ENCODE results near the gene TMEM220.

Gene TMEM220

DNA sequence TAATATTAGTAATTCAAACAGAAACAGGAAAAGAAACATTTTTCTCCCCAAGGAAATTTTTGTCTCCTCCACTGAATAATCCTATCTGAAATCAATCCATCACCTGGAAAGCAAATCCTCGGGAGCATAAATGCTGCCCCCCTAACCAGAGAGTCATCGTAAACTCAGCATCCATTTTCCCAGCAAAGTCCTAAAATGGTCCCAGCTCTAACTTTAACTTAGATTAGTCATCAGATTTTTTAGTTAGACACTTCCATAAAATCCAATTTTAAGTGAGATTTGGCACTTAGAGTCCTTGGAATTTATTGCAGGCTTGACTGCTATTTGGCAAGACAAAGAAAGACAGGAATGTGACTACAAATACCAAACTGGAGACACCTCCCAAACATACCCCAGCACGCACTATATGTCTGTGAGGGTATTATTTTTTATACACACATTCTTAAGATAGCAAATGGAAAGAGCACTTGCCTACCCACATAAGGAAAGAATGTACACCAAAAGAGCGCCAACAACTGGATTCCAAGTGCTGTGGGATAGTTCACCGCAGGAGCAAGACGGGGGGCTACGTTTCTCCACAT, 47.9 kb downstream of the TMEM220 start:
- no peak overlapping the region for H3K4me3 ChIP-seq (ENCODE audit: low read depth in 1 of 5, low read length in 5 of 5)
- H3K27ac ChIP-seq (ENCODE audit: low read depth, low read length) = peak overlapping the region; percentile 11
- peaks cover 24 to 71% (median 39%) of the 10 kb centered on the region in 5 donors for H3K36me3 ChIP-seq (ENCODE audit: control insufficient read depth in 5 of 5, insufficient read depth in 5 of 5, low read length in 5 of 5)
- H3K4me1 ChIP-seq (ENCODE audit: control insufficient read depth in 5 of 5, insufficient read depth in 5 of 5, low read length in 5 of 5) = peaks cover 0 to 24% (median 13%) of the 10 kb centered on the region in 5 donors
- no peak overlapping the region for H3K9ac ChIP-seq (ENCODE audit: low read length in 5 of 5)
- no peaks in the 10 kb centered on the region for H3K9me3 ChIP-seq (ENCODE audit: control insufficient read depth in 5 of 5, low read length in 5 of 5)
- H3K27me3 ChIP-seq (ENCODE audit: control insufficient read depth in 5 of 5, insufficient read depth in 4 of 5, low read length in 5 of 5) = no peaks in the 10 kb centered on the region

DNA sequence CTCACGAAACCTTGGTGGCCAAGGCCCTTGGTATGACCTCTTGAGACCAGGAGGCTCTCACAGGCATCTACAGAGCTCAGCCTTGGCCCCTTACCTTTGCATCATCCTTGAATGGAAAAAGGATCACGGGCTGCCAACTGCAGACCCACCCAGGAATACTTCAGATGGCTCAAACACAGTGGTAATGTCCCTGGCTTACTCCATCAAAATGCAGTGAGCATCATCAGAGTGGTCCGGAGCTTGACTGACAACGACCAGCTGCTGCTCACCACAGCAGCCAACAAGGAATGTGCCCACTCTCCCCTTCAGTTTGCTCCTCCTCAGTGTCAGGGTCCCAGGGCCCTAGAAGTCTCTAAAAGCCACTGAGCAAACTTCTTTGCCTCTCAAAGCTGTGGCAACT, 55.1 kb downstream of the TMEM220 start:
- H3K4me1 ChIP-seq (ENCODE audit: control insufficient read depth in 5 of 5, insufficient read depth in 5 of 5, low read length in 5 of 5) = peaks cover 2 to 32% (median 13%) of the 10 kb centered on the region in 5 donors
- no peak overlapping the region for H3K9ac ChIP-seq (ENCODE audit: low read length in 5 of 5)
- H3K27ac ChIP-seq (ENCODE audit: low read depth, low read length) = no peak overlapping the region
- no peak overlapping the region for H3K4me3 ChIP-seq (ENCODE audit: low read depth in 1 of 5, low read length in 5 of 5)
- no peaks in the 10 kb centered on the region for H3K9me3 ChIP-seq (ENCODE audit: control insufficient read depth in 5 of 5, low read length in 5 of 5)
- no peaks in the 10 kb centered on the region for H3K27me3 ChIP-seq (ENCODE audit: control insufficient read depth in 5 of 5, insufficient read depth in 4 of 5, low read length in 5 of 5)
- peaks cover 0 to 36% (median 16%) of the 10 kb centered on the region in 5 donors for H3K36me3 ChIP-seq (ENCODE audit: control insufficient read depth in 5 of 5, insufficient read depth in 5 of 5, low read length in 5 of 5)

DNA sequence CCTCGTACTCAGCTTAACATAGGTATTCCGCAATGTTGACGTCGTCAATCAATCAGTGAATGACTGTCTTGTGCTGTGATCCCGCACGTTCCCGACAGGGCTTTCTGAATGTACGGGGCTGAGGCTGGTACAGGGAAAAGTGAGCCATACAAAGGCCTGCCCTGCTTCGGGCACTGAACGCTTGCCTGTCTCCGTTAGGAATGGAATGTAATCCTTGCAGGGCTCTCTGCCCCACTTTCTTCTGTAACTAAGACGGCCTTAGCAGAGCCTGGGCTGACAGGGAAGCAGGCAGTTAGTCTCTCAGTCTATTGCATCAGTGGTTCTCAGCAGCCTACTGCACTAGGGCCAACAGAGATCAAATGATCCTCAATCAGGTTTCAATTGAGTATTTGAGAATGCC, 56.5 kb downstream of the TMEM220 start:
- Histone ChIP-seq H3K27me3 (ENCODE audit: control insufficient read depth in 5 of 5, insufficient read depth in 4 of 5, low read length in 5 of 5) (no peaks in the 10 kb centered on the region), H3K27ac (ENCODE audit: low read depth, low read length) (peak overlapping the region; percentile 59), H3K36me3 (ENCODE audit: control insufficient read depth in 5 of 5, insufficient read depth in 5 of 5, low read length in 5 of 5) (peaks cover 0 to 22% (median 15%) of the 10 kb centered on the region in 5 donors), H3K9ac (ENCODE audit: low read length in 5 of 5) (peak overlapping the region in 3 of 5 donors; percentile 10 to 48 (median 35)), H3K4me3 (ENCODE audit: low read depth in 1 of 5, low read length in 5 of 5) (no peak overlapping the region), H3K9me3 (ENCODE audit: control insufficient read depth in 5 of 5, low read length in 5 of 5) (no peaks in the 10 kb centered on the region), H3K4me1 (ENCODE audit: control insufficient read depth in 5 of 5, insufficient read depth in 5 of 5, low read length in 5 of 5) (peaks cover 2 to 36% (median 13%) of the 10 kb centered on the region in 5 donors)

DNA sequence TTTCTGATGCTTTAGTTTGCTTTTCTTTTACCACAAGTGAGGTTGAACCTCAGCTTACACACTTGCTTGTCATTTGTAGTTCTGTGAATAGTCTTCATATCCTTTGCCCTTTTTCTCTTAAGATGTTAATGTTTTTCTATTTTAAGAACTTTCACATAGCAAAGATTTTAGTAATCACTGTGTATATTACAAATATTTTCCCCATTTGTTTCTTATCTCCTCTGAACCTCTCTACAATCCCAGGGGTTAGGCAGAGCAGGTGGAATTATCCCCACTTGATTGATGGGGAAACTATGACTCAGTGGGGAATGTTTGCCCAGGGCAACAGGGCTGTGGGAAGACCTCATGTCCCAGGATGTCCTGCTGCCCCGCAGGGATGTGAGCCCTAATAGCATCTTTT, 61.0 kb downstream of the TMEM220 start:
- Histone ChIP-seq H3K4me1 (ENCODE audit: control insufficient read depth in 5 of 5, insufficient read depth in 5 of 5, low read length in 5 of 5) (peaks cover 2 to 38% (median 15%) of the 10 kb centered on the region in 5 donors), H3K27ac (ENCODE audit: low read depth, low read length) (peak overlapping the region; percentile 3), H3K9me3 (ENCODE audit: control insufficient read depth in 5 of 5, low read length in 5 of 5) (no peaks in the 10 kb centered on the region), H3K9ac (ENCODE audit: low read length in 5 of 5) (no peak overlapping the region), H3K4me3 (ENCODE audit: low read depth in 1 of 5, low read length in 5 of 5) (no peak overlapping the region), H3K36me3 (ENCODE audit: control insufficient read depth in 5 of 5, insufficient read depth in 5 of 5, low read length in 5 of 5) (peaks cover 0 to 4% (median 0%) of the 10 kb centered on the region in 5 donors), H3K27me3 (ENCODE audit: control insufficient read depth in 5 of 5, insufficient read depth in 4 of 5, low read length in 5 of 5) (no peaks in the 10 kb centered on the region)

DNA sequence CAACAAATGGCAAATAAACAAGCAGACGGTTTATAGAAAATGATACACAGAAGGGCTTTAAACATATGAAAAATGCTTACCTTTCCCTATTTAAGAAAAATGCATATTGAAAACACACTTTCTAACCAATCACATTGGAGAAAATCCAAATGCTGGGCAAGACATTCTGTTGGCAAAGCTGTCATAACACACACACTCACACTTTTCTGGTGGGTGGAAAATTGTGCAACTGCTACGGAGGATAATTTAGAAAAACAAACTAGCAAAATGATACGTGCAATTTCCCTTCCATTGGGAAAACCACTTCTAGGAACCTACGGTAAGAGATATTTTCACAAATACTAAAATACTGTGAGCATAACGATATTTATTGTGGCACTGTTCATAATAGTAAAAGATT, 62.9 kb downstream of the TMEM220 start:
- Histone ChIP-seq H3K4me3 (ENCODE audit: low read depth in 1 of 5, low read length in 5 of 5) (no peak overlapping the region), H3K36me3 (ENCODE audit: control insufficient read depth in 5 of 5, insufficient read depth in 5 of 5, low read length in 5 of 5) (no peaks in the 10 kb centered on the region), H3K27me3 (ENCODE audit: control insufficient read depth in 5 of 5, insufficient read depth in 4 of 5, low read length in 5 of 5) (no peaks in the 10 kb centered on the region), H3K9ac (ENCODE audit: low read length in 5 of 5) (no peak overlapping the region), H3K9me3 (ENCODE audit: control insufficient read depth in 5 of 5, low read length in 5 of 5) (no peaks in the 10 kb centered on the region), H3K27ac (ENCODE audit: low read depth, low read length) (no peak overlapping the region), H3K4me1 (ENCODE audit: control insufficient read depth in 5 of 5, insufficient read depth in 5 of 5, low read length in 5 of 5) (peaks cover 0 to 23% (median 7%) of the 10 kb centered on the region in 5 donors)

- Histone ChIP-seq H3K4me3 (ENCODE audit: low read depth in 1 of 5, low read length in 5 of 5) (no peak overlapping the region), H3K27me3 (ENCODE audit: control insufficient read depth in 5 of 5, insufficient read depth in 4 of 5, low read length in 5 of 5) (no peaks in the 10 kb centered on the region), H3K4me1 (ENCODE audit: control insufficient read depth in 5 of 5, insufficient read depth in 5 of 5, low read length in 5 of 5) (peaks cover 0 to 11% (median 0%) of the 10 kb centered on the region in 5 donors), H3K27ac (ENCODE audit: low read depth, low read length) (no peak overlapping the region), H3K9ac (ENCODE audit: low read length in 5 of 5) (no peak overlapping the region), H3K36me3 (ENCODE audit: control insufficient read depth in 5 of 5, insufficient read depth in 5 of 5, low read length in 5 of 5) (peaks cover 0 to 4% (median 2%) of the 10 kb centered on the region in 5 donors), H3K9me3 (ENCODE audit: control insufficient read depth in 5 of 5, low read length in 5 of 5) (no peaks in the 10 kb centered on the region)
Observed at GRCh38 chr17:10664571-10664970, 65.3 kb downstream of the TMEM220 start.

Data from subcutaneous abdominal adipose tissue (tissue), 5 donors.